Panc1 (cell line): ENCODE results near the gene C1QTNF1. TPM values are rescaled to one million over a fixed set of nuclear protein-coding genes. Genes with fewer than 3 reads are reported as not detected.

Experiments
- ATAC-seq: fragments of 200-7000 bp; cut with Tn5 transposase; 2 replicates; pipeline ENCODE4 v1.9.1; 2020; ENCODE audit warnings: mild to moderate bottlenecking, moderate library complexity
- BruUV-seq: library from RNA; stranded (reverse); fragments of 400-500 nt; replicated peaks from 2 replicates; lab custom pipeline; 2021; lab: Mats Ljungman, UMichigan
- CTCF ChIA-PET: fragments of 300-600 bp; sonication (Branson Sonifier 250); formaldehyde crosslinking; loops from one replicate; lab custom pipeline; 2022; ENCODE audit warnings: antibody characterized with exemption; lab: Charles Lee
- POLR2A ChIA-PET: fragments of 300-600 bp; sonication (Branson Sonifier 250); formaldehyde crosslinking; loops from one replicate; lab custom pipeline; 2022; ENCODE audit warnings: antibody characterized with exemption; lab: Charles Lee
- DNase-seq: peaks from one replicate; pipeline ENCODE4 v3.0.0-alpha.2; 2010; ENCODE audit warnings: low read depth, low spot score
- H3K27ac ChIP-seq: 2 replicates; pipeline ENCODE4 v1.5.1; 2011; ENCODE audit warnings: mild to moderate bottlenecking, low read length, inconsistent platforms
- H3K27me3 ChIP-seq: fragments of 200-500 bp; sonication (Bioruptor generic); 2 replicates; pipeline ENCODE4 v1.6.0; 2014; ENCODE audit warnings: low read length, inconsistent platforms; ENCODE audit not compliant: control insufficient read depth, insufficient read depth
- H3K36me3 ChIP-seq: fragments of 200-500 bp; sonication (Bioruptor generic); 2 replicates; pipeline ENCODE4 v1.5.1; 2014; ENCODE audit warnings: inconsistent platforms, mild to moderate bottlenecking, low read length, moderate library complexity; ENCODE audit not compliant: control insufficient read depth, insufficient read depth
- H3K4me1 ChIP-seq: 2 replicates; pipeline ENCODE4 v1.5.1; 2011; ENCODE audit warnings: inconsistent platforms, mild to moderate bottlenecking, low read length, moderate library complexity; ENCODE audit not compliant: control insufficient read depth, insufficient read depth
- H3K4me3 ChIP-seq, 2 experiments: 2 replicates each; pipeline ENCODE4 v1.5.1; 2011 to 2012; ENCODE audit warnings: low read depth in 2 of 2, low read length in 2 of 2, mild to moderate bottlenecking in 2 of 2, inconsistent platforms in 1 of 2, moderate library complexity in 1 of 2
- H3K9me3 ChIP-seq: fragments of 200-500 bp; sonication (Bioruptor generic); 2 replicates; pipeline ENCODE4 v1.5.1; 2014; ENCODE audit warnings: low read depth, mild to moderate bottlenecking, inconsistent platforms, low read length, moderate library complexity; ENCODE audit not compliant: control insufficient read depth, insufficient read depth
- CTCF ChIP-seq: fragments of 450-650 bp; IDR thresholded peaks from 2 replicates; pipeline ENCODE4 v1.5.1; 2017; ENCODE audit warnings: mild to moderate bottlenecking
- POLR2AphosphoS5 ChIP-seq: IDR thresholded peaks from 2 replicates; pipeline ENCODE4 v1.6.1; 2012; ENCODE audit warnings: mild to moderate bottlenecking, low read depth, low read length, moderate library complexity
- REST ChIP-seq, 2 experiments: IDR thresholded peaks; 2 replicates each; pipeline ENCODE4 v1.6.1; 2011 to 2012; ENCODE audit warnings: low read depth in 2 of 2, control low read depth in 1 of 2, low read length in 1 of 2, mild to moderate bottlenecking in 1 of 2, moderate library complexity in 1 of 2; ENCODE audit not compliant: insufficient read depth in 1 of 2
- SIN3A ChIP-seq: IDR thresholded peaks from 2 replicates; pipeline ENCODE4 v1.6.1; 2012; ENCODE audit warnings: low read depth, mild to moderate bottlenecking, low read length, moderate library complexity, borderline replicate concordance; ENCODE audit not compliant: insufficient read depth
- TCF7L2 ChIP-seq: IDR thresholded peaks from 2 replicates; pipeline ENCODE4 v1.6.1; 2011; ENCODE audit warnings: mild to moderate bottlenecking, low read depth, low read length, inconsistent platforms
- in situ Hi-C: cut with HindIII; loops from 2 replicates; pipeline ENCODE4 v1.10.0; 2016; ENCODE audit warnings: low sequenced_read_pairs, low pct_unique_long_range_greater_than_20kb
- intact Hi-C: fragments of 100-400 bp; cut with micrococcal nuclease; formaldehyde crosslinking; loops from one replicate; pipeline ENCODE4 v1.10.0; 2022; ENCODE audit not compliant: unreplicated experiment
- total RNA-seq: library from RNA; stranded (reverse); gene quantifications from one replicate; pipeline ENCODE4 v1.2.1, GENCODE V29; 2021; ENCODE audit not compliant: unreplicated experiment

C1QTNF1 gene
- total RNA-seq, 1 experiment from 2014 or later: 1.5 TPM

- no peak for ATAC-seq
Observed at GRCh38 chr17:79080349-79080748, 56.4 kb downstream of the C1QTNF1 start.

GRCh38 chr17:79080761-79081290 is 56.9 kb downstream of the C1QTNF1 start:
- ChIA-PET CTCF (interaction anchor here (0.7 to 1.4 kb wide), 2 partner anchors 77 to 307 kb away, joined by 4 to 10 read pairs; no protein-coding TSS in a partner anchor), POLR2A (no interaction called here)
- Histone ChIP-seq H3K9me3 (no peaks in the 10 kb centered on the region), H3K36me3 (no peaks in the 10 kb centered on the region), H3K27me3 (no peaks in the 10 kb centered on the region), H3K4me3 (no peak overlapping the region), H3K4me1 (no peaks in the 10 kb centered on the region), H3K27ac (no peak overlapping the region)
- no peak for TF ChIP-seq TCF7L2
- no peak for TF ChIP-seq SIN3A
- TF ChIP-seq REST (IDR thresholded peaks at IDR 0.05; ENCODE audit: insufficient read depth in 1 of 2, low read depth in 2 of 2, low read length in 1 of 2): no peak
- no peak for TF ChIP-seq CTCF
- no peak for TF ChIP-seq POLR2AphosphoS5
- in situ Hi-C loops (no loop called here), intact Hi-C loops (no loop called here)
- ATAC-seq (no peak), DNase-seq (no peak)
- BruUV-seq: no TSS peak

More at GRCh38 chr17:79080349-79080748, 56.4 kb downstream of the C1QTNF1 start:
- DNase-seq: no peak
- intact Hi-C loops (no loop called here), in situ Hi-C loops (no loop called here)
- BruUV-seq: no TSS peak
- Histone ChIP-seq H3K27ac (no peak overlapping the region), H3K27me3 (no peaks in the 10 kb centered on the region), H3K4me3 (no peak overlapping the region), H3K36me3 (no peaks in the 10 kb centered on the region), H3K4me1 (0 out of 2 replicates have a peak, but pooled peaks cover 5% of the 10 kb centered on the region), H3K9me3 (no peaks in the 10 kb centered on the region)
- ChIA-PET POLR2A (no interaction called here), CTCF (interaction anchor here (0.7 kb wide), 1 partner anchor 77 kb away, joined by 4 read pairs; no protein-coding TSS in a partner anchor)
- TF ChIP-seq SIN3A: no peak
- no peak for TF ChIP-seq CTCF
- no peak for TF ChIP-seq TCF7L2
- TF ChIP-seq POLR2AphosphoS5: no peak
- TF ChIP-seq REST (IDR thresholded peaks at IDR 0.05; ENCODE audit: insufficient read depth in 1 of 2, low read depth in 2 of 2, low read length in 1 of 2): no peak
